B cell (primary cell): ENCODE measurements around the gene MACIR. TPM values are rescaled to one million over a fixed set of nuclear protein-coding genes. Genes with fewer than 3 reads are reported as not detected.

Experiments
- ATAC-seq: fragments of 200-7000 bp; cut with Tn5 transposase; one replicate; pipeline ENCODE4 v1.10.0; 2021; ENCODE audit warnings: low read depth, mild to moderate bottlenecking, moderate number of reproducible peaks, moderate library complexity
- CTCF ChIA-PET: fragments of 350-600 bp; sonication (Branson Sonifier 250); formaldehyde crosslinking; loops from one replicate; lab custom pipeline; 2021; ENCODE audit warnings: antibody characterized with exemption, inconsistent platforms; lab: Charles Lee
- POLR2A ChIA-PET: fragments of 350-600 bp; sonication (Branson Sonifier 250); formaldehyde crosslinking; loops from one replicate; lab custom pipeline; 2021; ENCODE audit warnings: antibody characterized with exemption; lab: Charles Lee
- DNase-seq: peaks from one replicate; pipeline ENCODE4 v3.0.0; 2013
- H2AFZ ChIP-seq: 2 replicates; pipeline ENCODE4 v1.6.1; 2012; ENCODE audit warnings: mild to moderate bottlenecking, low read depth, low read length; ENCODE audit not compliant: insufficient read depth, poor library complexity, severe bottlenecking
- H3K27ac ChIP-seq, 2 donors: 1 replicate in 1 of 2; 2 replicates in 1 of 2; pipeline ENCODE4 v1.5.1; 2012 to 2013; ENCODE audit warnings: low read length in 2 of 2, mild to moderate bottlenecking in 2 of 2, moderate library complexity in 1 of 2
- H3K27me3 ChIP-seq, 4 experiments: fragments of 200-600 bp in 1 of 4; sonication (generic) in 1 of 4; replicated peaks in 1 of 4; 1 replicate in 2 of 4; 2 replicates in 2 of 4; pipeline versions ENCODE4 v1.6.1 to v1.7.0; 2013 to 2016; ENCODE audit warnings: low read length in 3 of 4, mild to moderate bottlenecking in 2 of 4, mixed read lengths in 1 of 4, moderate library complexity in 1 of 4; ENCODE audit not compliant: insufficient read depth in 4 of 4, control insufficient read depth in 3 of 4; ENCODE audit errors: control extremely low read depth in 1 of 4
- H3K36me3 ChIP-seq, 2 experiments: replicated peaks in 1 of 2; 1 replicate in 1 of 2; 2 replicates in 1 of 2; pipeline versions ENCODE4 v1.6.1 to v1.7.1; 2013; ENCODE audit warnings: low read length in 1 of 2; ENCODE audit not compliant: insufficient read depth in 2 of 2, control insufficient read depth in 1 of 2; ENCODE audit errors: control extremely low read depth in 1 of 2, extremely low read depth in 1 of 2
- H3K4me1 ChIP-seq, 2 donors: fragments of 200-600 bp in 1 of 2; sonication (generic) in 1 of 2; 1 replicate in 1 of 2; 2 replicates in 1 of 2; pipeline versions ENCODE4 v1.5.1 to v1.6.1; 2013 to 2017; ENCODE audit warnings: low read length in 2 of 2; ENCODE audit not compliant: control insufficient read depth in 2 of 2, insufficient read depth in 2 of 2
- H3K4me2 ChIP-seq: replicated peaks from 2 replicates; pipeline ENCODE3; 2012; ENCODE audit warnings: mild to moderate bottlenecking, low read depth, low read length; ENCODE audit not compliant: poor library complexity, severe bottlenecking
- H3K4me3 ChIP-seq, 5 experiments: fragments of 200-600 bp in 1 of 5; sonication (generic) in 1 of 5; 1 replicate in 3 of 5; 2 replicates in 2 of 5; pipeline versions ENCODE4 v1.5.1 to v1.7.0; 2011 to 2016; ENCODE audit warnings: low read length in 4 of 5, mild to moderate bottlenecking in 4 of 5, low read depth in 2 of 5, control low read depth in 1 of 5, moderate library complexity in 1 of 5; ENCODE audit not compliant: insufficient read depth in 1 of 5; ENCODE audit errors: control extremely low read depth in 1 of 5, extremely low read depth in 1 of 5
- H3K79me2 ChIP-seq: fragments of 200-600 bp; sonication (generic); one replicate; pipeline ENCODE4 v1.6.0; 2016; ENCODE audit warnings: low read length; ENCODE audit not compliant: control insufficient read depth, insufficient read depth
- H3K9ac ChIP-seq: fragments of 200-600 bp; sonication (generic); 2 replicates; pipeline ENCODE4 v1.6.1; 2017; ENCODE audit warnings: mild to moderate bottlenecking, low read length, moderate library complexity
- H3K9me3 ChIP-seq, 3 donors: one replicate each; pipeline versions ENCODE4 v1.6.1 to v1.7.1; 2013; ENCODE audit warnings: low read length in 2 of 3; ENCODE audit not compliant: control insufficient read depth in 2 of 3, insufficient read depth in 1 of 3; ENCODE audit errors: control extremely low read depth in 1 of 3
- H4K20me1 ChIP-seq: 2 replicates; pipeline ENCODE4 v1.6.0; 2012; ENCODE audit warnings: mild to moderate bottlenecking, low read length; ENCODE audit not compliant: insufficient read depth, control insufficient read depth, poor library complexity, severe bottlenecking
- H3K27ac Mint-ChIP-seq: one replicate; pipeline ENCODE4 v1.8.0; 2021; ENCODE audit warnings: mixed read lengths
- H3K27me3 Mint-ChIP-seq: one replicate; pipeline ENCODE4 v1.8.0; 2021; ENCODE audit warnings: mixed read lengths
- H3K4me1 Mint-ChIP-seq: one replicate; pipeline ENCODE4 v1.8.0; 2021; ENCODE audit warnings: mixed read lengths
- H3K4me3 Mint-ChIP-seq: one replicate; pipeline ENCODE4 v1.8.0; 2021; ENCODE audit warnings: mixed read lengths
- H3K9me3 Mint-ChIP-seq: one replicate; pipeline ENCODE4 v1.8.0; 2022; ENCODE audit warnings: mixed read lengths; ENCODE audit not compliant: insufficient read depth
- CTCF ChIP-seq: fragments of 200-600 bp; IDR thresholded peaks from one replicate; pipeline ENCODE4 v1.8.0; 2022; ENCODE audit warnings: antibody characterized with exemption, mild to moderate bottlenecking
- EZH2 ChIP-seq: IDR thresholded peaks from 2 replicates; pipeline ENCODE4 v1.6.1; 2012; ENCODE audit warnings: borderline replicate concordance, low read depth, mild to moderate bottlenecking, moderate library complexity, low read length; ENCODE audit not compliant: insufficient read depth, poor library complexity, severe bottlenecking
- WGBS: methylation state at CpG from one replicate; pipeline ENCODE4 v1.1.5; 2013; ENCODE audit warnings: missing lambda C conversion rate; ENCODE audit not compliant: insufficient coverage; 5-methylcytosine and 5-hydroxymethylcytosine counted together
- intact Hi-C: fragments of 100-400 bp; cut with micrococcal nuclease; formaldehyde crosslinking; loops from one replicate; pipeline ENCODE4 v1.10.0; 2022
- polyA plus RNA-seq: library from polyadenylated mRNA; depleted of rRNA; stranded (reverse); fragments of >200 nt; gene quantifications from 2 replicates; pipeline ENCODE4 v1.2.3, GENCODE V29; 2012
- total RNA-seq, 2 donors: library from RNA; stranded (reverse); fragments of 120-200 nt in 1 of 2; gene quantifications; 1 replicate in 1 of 2; 2 replicates in 1 of 2; pipeline versions ENCODE4 v1.2.3 to v1.2.4, GENCODE V29; 2013 to 2022

Gene MACIR
- total and polyA plus RNA-seq, 2 donors (not counting 1 experiment from before 2014, with no cell fraction given) = 1.3 to 3.3 TPM

GRCh38 chr5:103235891-103236290, 22.7 kb upstream of the MACIR start:
- intact Hi-C loops = no loop called here
- H3K27ac Mint-ChIP-seq = no peak overlapping the region
- no peak overlapping the region for H3K4me3 Mint-ChIP-seq
- peaks cover 6% of the 10 kb centered on the region for H3K27me3 Mint-ChIP-seq
- ChIA-PET CTCF (no interaction called here), POLR2A (no interaction called here)
- H3K4me1 ChIP-seq = no peaks in the 10 kb centered on the region
- WGBS = no CpG with 5 or more reads among the region's 1 CpG
- no peak overlapping the region for H3K9ac ChIP-seq
- no peak overlapping the region for H3K27ac ChIP-seq
- DNase-seq = no peak
- H3K4me3 ChIP-seq = no peak overlapping the region
- no peak overlapping the region for H2AFZ ChIP-seq
- no peaks in the 10 kb centered on the region for H3K27me3 ChIP-seq
- no peak overlapping the region for H3K4me2 ChIP-seq
- H3K79me2 ChIP-seq = no peaks in the 10 kb centered on the region
- TF ChIP-seq CTCF = no peak
- H3K36me3 ChIP-seq = no peaks in the 10 kb centered on the region
- H4K20me1 ChIP-seq = no peaks in the 10 kb centered on the region
- H3K4me1 Mint-ChIP-seq = no peaks in the 10 kb centered on the region
- no peaks in the 10 kb centered on the region for H3K9me3 Mint-ChIP-seq
- no peak for ATAC-seq
- peaks cover 0 to 3% (median 0%) of the 10 kb centered on the region in 3 donors for H3K9me3 ChIP-seq

- Histone ChIP-seq H3K4me1 (no peaks in the 10 kb centered on the region), H3K4me3 (no peak overlapping the region), H3K4me2 (no peak overlapping the region), H3K27ac (no peak overlapping the region), H3K79me2 (no peaks in the 10 kb centered on the region), H3K36me3 (no peaks in the 10 kb centered on the region), H3K9ac (no peak overlapping the region), H2AFZ (no peak overlapping the region), H3K27me3 (no peaks in the 10 kb centered on the region), H3K9me3 (peaks cover 0 to 3% (median 0%) of the 10 kb centered on the region in 3 donors), H4K20me1 (no peaks in the 10 kb centered on the region)
- H3K9me3 Mint-ChIP-seq = no peaks in the 10 kb centered on the region
- H3K27me3 Mint-ChIP-seq = peaks cover 8% of the 10 kb centered on the region
- WGBS = no CpG with 5 or more reads among the region's 1 CpG
- no peak overlapping the region for H3K4me3 Mint-ChIP-seq
- H3K27ac Mint-ChIP-seq = no peak overlapping the region
- intact Hi-C loops = no loop called here
- no peak for TF ChIP-seq CTCF
- no peak for TF ChIP-seq EZH2
- DNase-seq (no peak), ATAC-seq (no peak)
- no peaks in the 10 kb centered on the region for H3K4me1 Mint-ChIP-seq
- CTCF ChIA-PET = interaction anchor here (1.0 kb wide), 1 partner anchor 13 kb away, joined by 4 read pairs; no protein-coding TSS in a partner anchor
- POLR2A ChIA-PET = no interaction called here
Observed at GRCh38 chr5:103237778-103238177, 20.8 kb upstream of the MACIR start.
